RWPE2 (cell line): ENCODE data around the gene KCNG3.
A peak's percentile ranks its signal among the peaks of the same experiment; 100 is the strongest.

Experiments
- ATAC-seq: fragments of 200-7000 bp; cut with Tn5 transposase; 3 replicates; pipeline ENCODE4 v1.9.1; 2021; ENCODE audit warnings: low read depth
- DNase-seq: peaks from one replicate; pipeline ENCODE4 v3.0.0-alpha.2; 2020; ENCODE audit warnings: low spot score
- H3K27ac ChIP-seq: fragments of 450-650 bp; 2 replicates; pipeline ENCODE4 v1.5.1; 2017; ENCODE audit warnings: mild to moderate bottlenecking; ENCODE audit not compliant: poor library complexity, severe bottlenecking
- H3K27me3 ChIP-seq: fragments of 250-450 bp; sonication (Bioruptor Pico); 2 replicates; pipeline ENCODE4 v1.5.1; 2021; ENCODE audit warnings: mild to moderate bottlenecking, moderate library complexity; ENCODE audit not compliant: insufficient read depth, poor library complexity, severe bottlenecking
- H3K36me3 ChIP-seq: fragments of 250-450 bp; sonication (Bioruptor Pico); 2 replicates; pipeline ENCODE4 v1.5.1; 2020; ENCODE audit warnings: low read depth, mild to moderate bottlenecking, moderate library complexity
- H3K4me1 ChIP-seq: fragments of 250-450 bp; sonication (Bioruptor Pico); 2 replicates; pipeline ENCODE4 v1.5.1; 2021; ENCODE audit warnings: mild to moderate bottlenecking, moderate library complexity; ENCODE audit not compliant: insufficient read depth, poor library complexity, severe bottlenecking
- H3K4me3 ChIP-seq: fragments of 250-450 bp; sonication (Bioruptor Pico); 2 replicates; pipeline ENCODE4 v1.5.1; 2021; ENCODE audit warnings: mild to moderate bottlenecking, moderate library complexity; ENCODE audit not compliant: severe bottlenecking
- H3K9me3 ChIP-seq: fragments of 250-450 bp; sonication (Bioruptor Pico); 2 replicates; pipeline ENCODE4 v1.5.1; 2021; ENCODE audit warnings: mild to moderate bottlenecking, moderate library complexity; ENCODE audit not compliant: severe bottlenecking
- CTCF ChIP-seq: fragments of 450-650 bp; IDR thresholded peaks from one replicate; pipeline ENCODE4 v1.5.1; 2017; ENCODE audit warnings: mild to moderate bottlenecking, moderate library complexity; ENCODE audit not compliant: poor library complexity, severe bottlenecking

KCNG3 gene

GRCh38 chr2:42495611-42496010, 1.8 kb upstream of the KCNG3 start:
- no peak overlapping the region for H3K27ac ChIP-seq
- ATAC-seq (no peak), DNase-seq (no peak)
- H3K4me3 ChIP-seq = no peak overlapping the region
- H3K27me3 ChIP-seq = peaks cover 41% of the 10 kb centered on the region
- H3K36me3 ChIP-seq = no peaks in the 10 kb centered on the region
- no peak for TF ChIP-seq CTCF
- H3K9me3 ChIP-seq = no peaks in the 10 kb centered on the region
- no peaks in the 10 kb centered on the region for H3K4me1 ChIP-seq

- Histone ChIP-seq H3K4me1 (no peaks in the 10 kb centered on the region), H3K4me3 (no peak overlapping the region), H3K36me3 (no peaks in the 10 kb centered on the region), H3K9me3 (no peaks in the 10 kb centered on the region), H3K27ac (no peak overlapping the region), H3K27me3 (peaks cover 41% of the 10 kb centered on the region)
- DNase-seq = no peak
- no peak for ATAC-seq
- peak; percentile 76 for TF ChIP-seq CTCF
These were observed 1.4 kb upstream of the KCNG3 start for GRCh38 chr2:42495234-42495581.

GRCh38 chr2:42494355-42495233, 812 bp upstream of the KCNG3 start:
- Histone ChIP-seq H3K27me3 (peaks cover 41% of the 10 kb centered on the region), H3K9me3 (no peaks in the 10 kb centered on the region), H3K36me3 (no peaks in the 10 kb centered on the region), H3K27ac (no peak overlapping the region), H3K4me1 (no peaks in the 10 kb centered on the region), H3K4me3 (peak overlapping the region; percentile 32)
- DNase-seq (peak; percentile 79), ATAC-seq (peak; percentile 92)
- peak; percentile 96 for TF ChIP-seq CTCF

- Histone ChIP-seq H3K27ac (no peak overlapping the region), H3K4me3 (no peak overlapping the region), H3K36me3 (no peaks in the 10 kb centered on the region), H3K4me1 (no peaks in the 10 kb centered on the region), H3K27me3 (peaks cover 41% of the 10 kb centered on the region), H3K9me3 (no peaks in the 10 kb centered on the region)
- ATAC-seq (no peak), DNase-seq (peak; percentile 56)
- TF ChIP-seq CTCF = no peak
These were observed 903 bp downstream of the KCNG3 start for GRCh38 chr2:42492691-42493467.
